MCF 10A (cell line): ENCODE measurements around the gene DNAJC15. TPM values are rescaled to one million over a fixed set of nuclear protein-coding genes. Genes with fewer than 3 reads are reported as not detected.

ENCODE experiments used
- BruUV-seq: library from RNA; stranded (reverse); fragments of 400-500 nt; replicated peaks from 2 replicates; lab custom pipeline; 2021; lab: Mats Ljungman, UMichigan
- CTCF ChIA-PET: fragments of 300-600 bp; sonication (Branson Sonifier 250); formaldehyde crosslinking; extraction: SDS; loops from one replicate; lab custom pipeline; 2021; ENCODE audit warnings: antibody characterized with exemption, inconsistent platforms; lab: Yijun Ruan, JAX
- POLR2A ChIA-PET: fragments of 300-600, 350-650 bp; sonication (Branson Sonifier 250); formaldehyde crosslinking; extraction: SDS; loops from one replicate; lab custom pipeline; 2020; ENCODE audit warnings: antibody characterized with exemption, inconsistent platforms; lab: Yijun Ruan, JAX
- DNase-seq: peaks from one replicate; pipeline ENCODE4 v3.0.0-alpha.2; 2018; ENCODE audit not compliant: unreplicated experiment
- H3K27ac Mint-ChIP-seq: one replicate; pipeline ENCODE4 v1.8.0; 2022; ENCODE audit warnings: mild to moderate bottlenecking, low read depth, mixed read lengths; ENCODE audit not compliant: unreplicated experiment
- H3K27me3 Mint-ChIP-seq: one replicate; pipeline ENCODE4 v1.8.0; 2022; ENCODE audit warnings: mixed read lengths; ENCODE audit not compliant: insufficient read depth, unreplicated experiment
- H3K36me3 Mint-ChIP-seq: one replicate; pipeline ENCODE4 v1.8.0; 2022; ENCODE audit warnings: mild to moderate bottlenecking, moderate library complexity, mixed read lengths; ENCODE audit not compliant: insufficient read depth, unreplicated experiment
- H3K4me1 Mint-ChIP-seq: one replicate; pipeline ENCODE4 v1.8.0; 2022; ENCODE audit warnings: mixed read lengths; ENCODE audit not compliant: insufficient read depth, unreplicated experiment
- H3K4me3 Mint-ChIP-seq: one replicate; pipeline ENCODE4 v1.8.0; 2022; ENCODE audit warnings: mild to moderate bottlenecking, moderate library complexity, mixed read lengths; ENCODE audit not compliant: unreplicated experiment
- H3K9me3 Mint-ChIP-seq: one replicate; pipeline ENCODE4 v1.8.0; 2022; ENCODE audit warnings: mixed read lengths; ENCODE audit not compliant: unreplicated experiment
- intact Hi-C: fragments of 100-400 bp; cut with micrococcal nuclease; formaldehyde crosslinking; loops from 2 replicates; pipeline ENCODE4 v1.14.1; 2022
- total RNA-seq: library from RNA; stranded (reverse); gene quantifications from 2 replicates; pipeline ENCODE4 v1.2.3, GENCODE V29; 2022
- TF ChIP-seq, protein P1 (sequence below): fragments of 200-600 bp; IDR thresholded peaks from one replicate; pipeline ENCODE4 v1.8.0; 2022; ENCODE audit warnings: antibody characterized with exemption, mild to moderate bottlenecking; ENCODE audit not compliant: unreplicated experiment

Gene DNAJC15
- total RNA-seq, 1 experiment from 2014 or later, result 34.0 TPM

DNA sequence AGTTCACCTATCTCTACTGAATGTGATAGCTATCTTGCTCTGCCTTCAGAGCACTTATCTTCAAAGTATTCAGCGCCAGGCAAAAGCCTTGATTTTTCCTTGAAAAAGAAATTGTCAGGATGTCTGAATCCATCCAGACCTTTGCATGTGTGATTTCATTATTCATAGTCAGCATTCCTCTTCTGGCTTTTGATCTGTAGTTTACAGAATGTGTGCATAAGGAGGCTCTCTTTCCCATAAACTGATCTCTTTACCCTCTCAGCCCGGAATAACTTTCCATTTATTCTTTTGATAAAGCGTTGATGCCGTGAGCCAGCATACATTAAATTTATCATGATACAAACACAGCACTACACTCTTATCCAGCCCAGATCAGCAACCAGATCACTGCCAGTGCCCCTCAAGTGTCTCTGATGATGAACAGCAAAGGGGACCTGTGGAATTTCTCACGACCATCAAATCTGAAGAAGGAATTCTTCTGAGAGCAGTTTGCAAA lies 130.8 kb downstream of the DNAJC15 start:
- peak overlapping the region; percentile 93 for H3K27ac Mint-ChIP-seq
- intact Hi-C loops, result loop anchor here (10.0 kb wide), 1 partner anchor 151 kb away; no protein-coding TSS in a partner anchor
- BruUV-seq, result TSS peak; percentile 88
- H3K4me1 Mint-ChIP-seq, result peaks cover 34% of the 10 kb centered on the region
- POLR2A ChIA-PET, result interaction anchor here (0.9 to 1.7 kb wide), 4 partner anchors 11 to 651 kb away, joined by 3 to 7 read pairs (median 4); no protein-coding TSS in a partner anchor
- no peaks in the 10 kb centered on the region for H3K36me3 Mint-ChIP-seq
- DNase-seq, result no peak
- CTCF ChIA-PET, result interaction anchor here (0.6 to 1.2 kb wide), 3 partner anchors 22 to 783 kb away, joined by 3 read pairs; no protein-coding TSS in a partner anchor
- H3K4me3 Mint-ChIP-seq, result peak overlapping the region; percentile 33
- no peaks in the 10 kb centered on the region for H3K27me3 Mint-ChIP-seq
- no peaks in the 10 kb centered on the region for H3K9me3 Mint-ChIP-seq
- TF ChIP-seq, protein P1, sequence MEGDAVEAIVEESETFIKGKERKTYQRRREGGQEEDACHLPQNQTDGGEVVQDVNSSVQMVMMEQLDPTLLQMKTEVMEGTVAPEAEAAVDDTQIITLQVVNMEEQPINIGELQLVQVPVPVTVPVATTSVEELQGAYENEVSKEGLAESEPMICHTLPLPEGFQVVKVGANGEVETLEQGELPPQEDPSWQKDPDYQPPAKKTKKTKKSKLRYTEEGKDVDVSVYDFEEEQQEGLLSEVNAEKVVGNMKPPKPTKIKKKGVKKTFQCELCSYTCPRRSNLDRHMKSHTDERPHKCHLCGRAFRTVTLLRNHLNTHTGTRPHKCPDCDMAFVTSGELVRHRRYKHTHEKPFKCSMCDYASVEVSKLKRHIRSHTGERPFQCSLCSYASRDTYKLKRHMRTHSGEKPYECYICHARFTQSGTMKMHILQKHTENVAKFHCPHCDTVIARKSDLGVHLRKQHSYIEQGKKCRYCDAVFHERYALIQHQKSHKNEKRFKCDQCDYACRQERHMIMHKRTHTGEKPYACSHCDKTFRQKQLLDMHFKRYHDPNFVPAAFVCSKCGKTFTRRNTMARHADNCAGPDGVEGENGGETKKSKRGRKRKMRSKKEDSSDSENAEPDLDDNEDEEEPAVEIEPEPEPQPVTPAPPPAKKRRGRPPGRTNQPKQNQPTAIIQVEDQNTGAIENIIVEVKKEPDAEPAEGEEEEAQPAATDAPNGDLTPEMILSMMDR, result no peak

DNA sequence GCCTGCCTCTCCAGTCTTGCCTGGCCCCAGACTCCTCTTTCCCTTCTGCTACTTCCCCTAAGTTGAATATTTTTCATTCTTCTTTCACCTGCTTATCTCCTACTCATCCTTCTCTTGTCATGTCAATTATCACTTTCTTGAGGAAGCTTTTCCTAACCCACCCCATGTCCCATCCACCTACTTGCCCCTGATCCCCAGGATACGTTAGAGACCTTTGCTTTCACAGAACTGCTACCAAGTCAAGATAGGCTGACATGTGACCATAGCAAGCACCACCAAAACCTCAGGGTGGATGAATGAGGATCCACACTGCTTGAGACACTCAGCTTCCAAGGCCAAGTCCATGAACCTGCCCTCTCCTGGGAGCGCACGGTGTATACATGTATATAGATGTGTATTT lies 131.5 kb downstream of the DNAJC15 start:
- H3K4me3 Mint-ChIP-seq, result no peak overlapping the region
- DNase-seq, result no peak
- H3K27ac Mint-ChIP-seq, result peak overlapping the region; percentile 93
- no peaks in the 10 kb centered on the region for H3K36me3 Mint-ChIP-seq
- H3K9me3 Mint-ChIP-seq, result no peaks in the 10 kb centered on the region
- TF ChIP-seq, protein P1, result no peak
- intact Hi-C loops, result loop anchor here (10.0 kb wide), 1 partner anchor 150 kb away; no protein-coding TSS in a partner anchor
- no TSS peak for BruUV-seq
- ChIA-PET CTCF (interaction anchor here (1.0 to 1.2 kb wide), 2 partner anchors 186 to 649 kb away, joined by 3 read pairs; no protein-coding TSS in a partner anchor), POLR2A (no interaction called here)
- H3K4me1 Mint-ChIP-seq, result peaks cover 34% of the 10 kb centered on the region
- no peaks in the 10 kb centered on the region for H3K27me3 Mint-ChIP-seq

DNA sequence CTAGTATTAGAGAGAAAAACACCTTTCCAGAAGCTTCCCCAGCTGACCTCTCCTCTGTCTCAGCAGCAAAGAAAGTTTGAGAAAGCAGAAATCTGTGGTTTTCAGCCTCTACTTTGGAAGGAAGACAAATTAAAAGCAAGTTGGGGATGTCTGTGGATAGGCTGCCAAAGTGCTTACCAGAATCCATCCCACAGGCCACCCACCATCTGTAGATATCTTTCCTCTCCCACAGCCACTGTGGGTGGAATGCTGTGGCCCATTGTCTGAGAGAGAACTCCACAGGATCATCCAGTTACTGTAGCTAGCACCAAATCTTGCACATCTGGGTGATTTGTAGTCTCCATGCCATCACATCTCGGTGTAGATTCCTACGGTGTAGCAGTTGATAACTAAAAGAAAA lies 133.5 kb downstream of the DNAJC15 start:
- CTCF ChIA-PET, result no interaction called here
- peaks cover 34% of the 10 kb centered on the region for H3K4me1 Mint-ChIP-seq

DNA sequence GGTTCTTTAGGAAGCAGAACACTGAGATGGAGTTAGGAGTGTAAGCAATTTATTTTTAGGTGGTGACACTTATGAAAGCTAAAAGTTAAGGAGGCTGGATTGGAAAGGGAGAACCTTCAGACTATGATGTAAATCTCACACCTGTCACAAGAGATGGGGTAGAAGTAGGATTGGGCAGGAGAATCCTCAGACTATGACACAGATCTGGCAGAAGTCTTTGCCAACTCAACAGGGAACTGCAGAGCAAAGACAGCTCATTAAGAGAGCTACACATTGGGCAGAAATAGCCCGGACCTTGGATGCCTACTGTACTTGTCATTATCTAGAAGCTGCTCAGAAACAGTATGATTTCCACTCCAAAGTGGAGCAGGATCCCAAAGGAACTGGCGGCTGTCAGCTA lies 134.4 kb downstream of the DNAJC15 start:
- H3K4me3 Mint-ChIP-seq, result no peak overlapping the region
- TF ChIP-seq, protein P1, result no peak
- intact Hi-C loops, result loop anchor here (10.0 kb wide), 1 partner anchor 147 kb away; no protein-coding TSS in a partner anchor
- H3K36me3 Mint-ChIP-seq, result no peaks in the 10 kb centered on the region
- peaks cover 28% of the 10 kb centered on the region for H3K4me1 Mint-ChIP-seq
- no TSS peak for BruUV-seq
- CTCF ChIA-PET, result no interaction called here
- H3K9me3 Mint-ChIP-seq, result no peaks in the 10 kb centered on the region
- POLR2A ChIA-PET, result no interaction called here
- H3K27me3 Mint-ChIP-seq, result no peaks in the 10 kb centered on the region
- no peak for DNase-seq
- no peak overlapping the region for H3K27ac Mint-ChIP-seq

More for the DNA sequence above, 133.5 kb downstream of the DNAJC15 start:
- Mint-ChIP-seq H3K4me3 (no peak overlapping the region), H3K27me3 (no peaks in the 10 kb centered on the region), H3K27ac (no peak overlapping the region), H3K36me3 (no peaks in the 10 kb centered on the region), H3K9me3 (no peaks in the 10 kb centered on the region)
- POLR2A ChIA-PET, result no interaction called here
- DNase-seq, result no peak
- TF ChIP-seq, protein P1, result no peak
- BruUV-seq, result no TSS peak
- intact Hi-C loops, result loop anchor here (10.0 kb wide), 1 partner anchor 148 kb away; no protein-coding TSS in a partner anchor
